ENCODE results near the gene RELT.
"Not testable (repeated sequence)": the region's sequence is repeated elsewhere in the genome, so short reads cannot be mapped to it uniquely, and the experiment has no call there.

RELT gene

GRCh38 chr11:73426219-73426850, 50.1 kb downstream of the RELT start:
- DNase-seq (ENCODE audit: low spot score), result no peak
- in situ Hi-C loops (cut with MboI; ENCODE audit: low pct_unique_long_range_greater_than_20kb, low sequenced_read_pairs, unreplicated experiment), result no loop called here
- no peak for TF ChIP-seq CTCF (IDR thresholded peaks at IDR 0.05; ENCODE audit: extremely low read depth, insufficient read depth, missing control alignments)

- DNase-seq (ENCODE audit: low spot score), result no peak
- in situ Hi-C loops (cut with MboI; ENCODE audit: low pct_unique_long_range_greater_than_20kb, low sequenced_read_pairs, unreplicated experiment), result no loop called here
- TF ChIP-seq CTCF (IDR thresholded peaks at IDR 0.05; ENCODE audit: extremely low read depth, insufficient read depth, missing control alignments), result no peak
Observed at GRCh38 chr11:73428227-73428626, 52.0 kb downstream of the RELT start.

- no peak for TF ChIP-seq CTCF (IDR thresholded peaks at IDR 0.05; ENCODE audit: extremely low read depth, insufficient read depth, missing control alignments)
- in situ Hi-C loops (cut with MboI; ENCODE audit: low pct_unique_long_range_greater_than_20kb, low sequenced_read_pairs, unreplicated experiment), result no loop called here
- DNase-seq (ENCODE audit: low spot score), result no peak
Observed at GRCh38 chr11:73428699-73429098, 52.5 kb downstream of the RELT start.

- no peak for DNase-seq (ENCODE audit: low spot score)
- no peak for TF ChIP-seq CTCF (IDR thresholded peaks at IDR 0.05; ENCODE audit: extremely low read depth, insufficient read depth, missing control alignments)
- in situ Hi-C loops (cut with MboI; ENCODE audit: low pct_unique_long_range_greater_than_20kb, low sequenced_read_pairs, unreplicated experiment), result no loop called here
Observed at GRCh38 chr11:73429121-73429750, 53.0 kb downstream of the RELT start.

GRCh38 chr11:73430326-73430725, 54.1 kb downstream of the RELT start:
- no peak for TF ChIP-seq CTCF (IDR thresholded peaks at IDR 0.05; ENCODE audit: extremely low read depth, insufficient read depth, missing control alignments)
- in situ Hi-C loops (cut with MboI; ENCODE audit: low pct_unique_long_range_greater_than_20kb, low sequenced_read_pairs, unreplicated experiment), result no loop called here
- DNase-seq (ENCODE audit: low spot score), result no peak

GRCh38 chr11:73431396-73431795, 55.2 kb downstream of the RELT start:
- TF ChIP-seq CTCF (IDR thresholded peaks at IDR 0.05; ENCODE audit: extremely low read depth, insufficient read depth, missing control alignments), result no peak
- DNase-seq (ENCODE audit: low spot score), result no peak
- in situ Hi-C loops (cut with MboI; ENCODE audit: low pct_unique_long_range_greater_than_20kb, low sequenced_read_pairs, unreplicated experiment), result no loop called here

GRCh38 chr11:73436859-73437258, 60.7 kb downstream of the RELT start:
- DNase-seq (ENCODE audit: low spot score); in situ Hi-C loops (cut with MboI; ENCODE audit: low pct_unique_long_range_greater_than_20kb, low sequenced_read_pairs, unreplicated experiment): not testable (repeated sequence)

Data from GM13977 (cell line).